BE2C (cell line): ENCODE data around the gene COPS8.

ENCODE experiments used
- DNase-seq: peaks from one replicate; pipeline ENCODE4 v3.0.0-alpha.2; 2020
- H3K27me3 ChIP-seq: fragments of 250-450 bp; sonication (Bioruptor Pico); 2 replicates; pipeline ENCODE4 v1.5.1; 2020; ENCODE audit warnings: mild to moderate bottlenecking
- H3K36me3 ChIP-seq: fragments of 250-450 bp; sonication (Bioruptor Pico); 2 replicates; pipeline ENCODE4 v1.5.1; 2020; ENCODE audit warnings: mild to moderate bottlenecking
- H3K4me1 ChIP-seq: fragments of 250-450 bp; sonication (Bioruptor Pico); 2 replicates; pipeline ENCODE4 v1.5.1; 2020
- H3K4me3 ChIP-seq: 2 replicates; pipeline ENCODE4 v1.5.1; 2011; ENCODE audit warnings: low read depth, low read length
- H3K9me3 ChIP-seq: fragments of 250-450 bp; sonication (Bioruptor Pico); 2 replicates; pipeline ENCODE4 v1.5.1; 2020
- CTCF ChIP-seq: IDR thresholded peaks from 2 replicates; pipeline ENCODE4 v1.5.1; 2012; ENCODE audit warnings: mild to moderate bottlenecking, low read depth, low read length

The COPS8 gene

GRCh38 chr2:237097911-237098702 lies 12.4 kb downstream of the COPS8 start:
- H3K9me3 ChIP-seq: no peaks in the 10 kb centered on the region
- no peak overlapping the region for H3K4me3 ChIP-seq
- H3K36me3 ChIP-seq: peaks cover 29% of the 10 kb centered on the region
- no peaks in the 10 kb centered on the region for H3K4me1 ChIP-seq
- DNase-seq: no peak
- TF ChIP-seq CTCF: no peak
- H3K27me3 ChIP-seq: no peaks in the 10 kb centered on the region

- DNase-seq: no peak
- H3K9me3 ChIP-seq: no peaks in the 10 kb centered on the region
- no peak for TF ChIP-seq CTCF
- no peaks in the 10 kb centered on the region for H3K27me3 ChIP-seq
- H3K4me1 ChIP-seq: no peaks in the 10 kb centered on the region
- H3K36me3 ChIP-seq: peaks cover 26% of the 10 kb centered on the region
- no peak overlapping the region for H3K4me3 ChIP-seq
Observed at GRCh38 chr2:237099804-237100203, 14.1 kb downstream of the COPS8 start.

GRCh38 chr2:237101118-237101979 lies 15.7 kb downstream of the COPS8 start:
- peaks cover 23% of the 10 kb centered on the region for H3K36me3 ChIP-seq

GRCh38 chr2:237102428-237102827 lies 16.7 kb downstream of the COPS8 start:
- no peaks in the 10 kb centered on the region for H3K9me3 ChIP-seq
- no peak for DNase-seq
- H3K36me3 ChIP-seq: peaks cover 20% of the 10 kb centered on the region
- H3K27me3 ChIP-seq: no peaks in the 10 kb centered on the region
- no peak for TF ChIP-seq CTCF
- H3K4me3 ChIP-seq: no peak overlapping the region
- H3K4me1 ChIP-seq: no peaks in the 10 kb centered on the region

More at GRCh38 chr2:237101118-237101979, 15.7 kb downstream of the COPS8 start:
- H3K4me3 ChIP-seq: no peak overlapping the region
- DNase-seq: no peak
- no peaks in the 10 kb centered on the region for H3K9me3 ChIP-seq
- no peaks in the 10 kb centered on the region for H3K4me1 ChIP-seq
- no peak for TF ChIP-seq CTCF
- H3K27me3 ChIP-seq: no peaks in the 10 kb centered on the region

GRCh38 chr2:237109421-237109934 lies 23.8 kb downstream of the COPS8 start:
- H3K27me3 ChIP-seq: no peaks in the 10 kb centered on the region
- no peaks in the 10 kb centered on the region for H3K9me3 ChIP-seq
- H3K4me3 ChIP-seq: no peak overlapping the region
- H3K36me3 ChIP-seq: no peaks in the 10 kb centered on the region
- TF ChIP-seq CTCF: no peak
- H3K4me1 ChIP-seq: no peaks in the 10 kb centered on the region
- DNase-seq: no peak
